Muscle of back (tissue), 11 donors: ENCODE measurements around the gene SLC27A4. TPM values are rescaled to one million over a fixed set of nuclear protein-coding genes. Genes with fewer than 3 reads are reported as not detected.

Source experiments
- DNase-seq, 3 donors: peaks; one replicate each; pipeline versions ENCODE4 v3.0.0 to v3.0.0-alpha.2; 2013
- polyA plus RNA-seq, 10 donors: library from polyadenylated mRNA; unstranded; fragments of 120-200 nt; gene quantifications; one replicate each; pipeline ENCODE4 v1.2.1, GENCODE V29; 2013; ENCODE audit not compliant: insufficient read length in 10 of 10

The SLC27A4 gene
- polyA plus RNA-seq, 10 donors = 7.8 to 13.4 (median 10.7) TPM

DNA sequence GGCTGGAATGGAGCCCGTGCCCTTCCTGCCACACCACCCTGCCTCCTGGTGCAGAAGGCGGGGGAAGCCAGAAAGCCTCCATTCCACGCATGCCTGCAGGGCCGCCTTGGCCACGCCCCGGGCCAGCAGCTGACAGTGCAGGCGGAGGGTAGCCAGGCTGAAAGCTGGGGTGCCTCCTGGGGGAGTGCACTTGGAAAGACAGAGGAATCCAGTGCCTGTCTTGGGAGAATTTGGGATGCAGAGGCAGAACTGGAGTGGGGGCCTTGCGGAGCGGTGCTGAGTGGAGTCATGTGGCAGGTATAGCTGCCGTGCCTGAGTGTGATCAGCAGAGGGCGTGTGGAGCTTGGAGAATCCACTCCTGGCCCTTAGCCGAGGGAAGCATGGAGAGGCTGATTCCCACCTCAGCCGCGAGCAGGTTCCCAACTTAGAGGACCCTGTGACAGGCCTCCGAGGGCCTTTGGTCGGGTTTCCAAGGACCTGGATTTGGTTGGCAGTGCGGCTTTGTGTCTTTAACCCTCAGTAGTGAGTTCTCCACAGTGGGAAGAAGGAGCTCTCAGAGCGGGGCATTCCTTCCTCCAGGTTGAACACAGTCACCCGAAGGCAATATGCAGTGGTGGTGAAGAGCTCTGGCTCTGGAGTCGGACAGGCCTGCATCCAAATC lies 21.8 kb downstream of the SLC27A4 start:
- DNase-seq = peak; percentile 85 to 94 (median 88)

GRCh38 chr9:128362774-128363173 lies 22.4 kb downstream of the SLC27A4 start:
- no peak for DNase-seq

- no peak for DNase-seq
These were observed 25.2 kb downstream of the SLC27A4 start for GRCh38 chr9:128365525-128365924.

DNA sequence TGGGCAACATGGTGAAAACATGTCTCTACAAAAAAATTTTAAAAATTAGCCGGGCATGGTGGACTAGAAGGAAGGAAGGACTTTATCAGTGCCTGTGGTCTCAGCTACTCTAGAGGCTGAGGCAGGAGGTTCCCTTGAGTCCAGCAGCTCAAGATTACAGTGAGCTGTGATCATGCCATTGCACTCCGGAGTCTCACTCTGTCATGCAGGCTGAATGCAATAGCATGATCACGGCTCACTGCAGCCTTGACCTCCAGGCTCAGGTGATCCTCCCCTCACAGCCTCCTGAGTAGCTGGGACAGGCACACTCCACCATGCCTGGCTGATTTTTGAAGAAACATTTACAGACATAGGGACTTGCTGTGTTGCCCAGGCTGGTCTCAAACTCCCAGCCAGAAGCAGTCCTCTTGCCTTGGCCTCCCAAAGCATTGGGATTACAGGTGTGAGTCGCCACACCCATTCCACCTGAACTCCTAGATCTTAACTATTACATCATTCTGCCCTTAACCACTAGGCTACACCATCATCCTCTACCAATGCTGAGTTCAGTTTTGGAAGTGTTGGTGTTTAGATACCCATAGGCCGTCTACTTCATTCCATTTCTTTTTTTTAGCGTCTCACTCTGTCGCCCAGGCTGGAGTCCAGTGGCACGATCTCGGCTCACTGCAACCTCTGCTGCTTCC lies 28.8 kb downstream of the SLC27A4 start:
- no peak for DNase-seq

DNA sequence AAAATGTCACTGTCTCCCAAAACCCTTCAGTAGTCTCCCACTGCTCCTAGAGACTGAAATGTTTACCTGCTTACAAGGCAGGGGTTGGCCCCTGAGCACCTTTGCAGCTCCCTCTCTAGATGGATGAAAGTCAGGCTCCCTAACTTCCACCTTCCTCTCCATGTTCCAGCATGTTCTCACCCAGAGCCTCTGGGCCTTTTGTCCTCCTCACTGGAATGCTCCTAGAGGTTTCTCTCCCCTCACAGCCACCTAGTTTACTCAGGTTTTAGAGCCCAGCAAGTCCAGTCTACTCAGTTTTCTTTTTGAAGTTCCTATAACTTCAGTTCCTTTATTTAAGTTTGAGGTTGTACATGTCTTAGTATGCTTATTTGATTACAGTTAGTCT lies 30.0 kb downstream of the SLC27A4 start:
- DNase-seq = no peak

DNA sequence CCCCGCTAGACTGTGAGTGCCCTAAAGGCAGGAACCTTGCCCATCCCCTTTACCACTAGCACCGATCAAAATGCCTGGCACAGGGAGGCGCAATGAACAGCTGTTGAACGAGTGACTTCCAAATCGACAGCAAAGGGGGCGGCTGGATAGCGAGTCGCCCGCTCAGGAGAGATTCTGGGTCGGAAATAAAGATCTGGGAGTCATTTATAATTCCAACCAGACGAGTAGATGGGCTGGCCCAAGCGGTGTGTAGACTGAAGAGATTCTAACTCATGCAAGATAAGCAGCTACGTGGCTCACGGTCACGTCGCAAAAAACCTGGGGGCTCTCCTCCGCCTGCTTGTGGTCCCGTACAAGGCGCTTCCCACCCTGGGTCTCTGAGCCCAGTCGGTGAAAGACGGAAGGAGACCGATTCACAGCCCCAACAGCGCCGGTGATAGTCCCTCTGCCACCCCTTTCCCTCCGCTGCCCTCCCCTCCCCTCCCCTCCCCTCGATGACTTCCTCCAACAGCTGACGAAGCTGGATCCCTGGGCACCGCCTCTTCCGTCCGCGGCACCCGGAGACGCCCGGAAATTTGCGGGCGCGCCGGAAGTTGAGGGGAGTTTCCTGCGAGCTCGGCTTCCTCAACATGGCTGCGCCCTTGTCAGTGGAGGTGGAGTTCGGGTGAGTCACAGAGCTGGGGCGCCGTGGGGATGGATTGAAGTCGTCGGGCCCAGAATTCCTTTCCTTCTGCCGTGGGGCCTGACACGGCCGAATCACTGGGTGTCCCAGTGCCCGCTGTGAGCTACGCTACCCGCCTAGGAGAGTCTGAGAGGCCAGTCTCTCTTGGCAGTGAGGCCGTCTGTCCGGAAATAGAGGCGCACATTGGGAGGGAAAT lies 30.7 kb downstream of the SLC27A4 start, which contains the start of gene URM1:
TSS of gene URM1 (plus strand) at position 623 of the 878 bp plus-strand sequence. CDS start at position 630, 7 bp downstream.
- DNase-seq = peak; percentile 98 to 99 (median 99)

GRCh38 chr9:128371630-128372117 lies 31.3 kb downstream of the SLC27A4 start:
- DNase-seq = no peak

DNA sequence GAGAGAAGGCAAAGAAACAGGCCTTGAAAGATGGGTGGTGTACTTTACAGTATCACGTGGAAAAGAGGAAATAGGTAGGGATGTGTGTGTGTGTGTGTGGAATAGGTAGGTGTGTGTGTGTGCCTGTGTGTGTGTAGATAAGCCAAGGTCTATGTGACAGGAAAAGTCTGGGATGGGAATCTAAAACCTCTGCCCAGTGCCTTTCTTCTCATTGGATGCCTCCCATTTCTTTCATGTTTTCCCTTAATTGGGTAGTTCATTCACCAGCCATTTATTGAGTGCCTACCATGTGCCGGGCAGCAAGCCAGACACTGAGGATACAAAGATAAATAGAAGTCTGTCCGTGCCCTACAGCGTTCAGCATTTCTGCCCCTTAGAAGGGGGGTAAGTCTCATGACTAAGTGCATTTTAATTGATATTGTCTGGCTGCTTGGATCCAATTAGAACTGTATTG lies 31.9 kb downstream of the SLC27A4 start:
- no peak for DNase-seq

- no peak for DNase-seq
These were observed 32.5 kb downstream of the SLC27A4 start for GRCh38 chr9:128372784-128373183.

- no peak for DNase-seq
These were observed 33.9 kb downstream of the SLC27A4 start for GRCh38 chr9:128374221-128374675.

DNA sequence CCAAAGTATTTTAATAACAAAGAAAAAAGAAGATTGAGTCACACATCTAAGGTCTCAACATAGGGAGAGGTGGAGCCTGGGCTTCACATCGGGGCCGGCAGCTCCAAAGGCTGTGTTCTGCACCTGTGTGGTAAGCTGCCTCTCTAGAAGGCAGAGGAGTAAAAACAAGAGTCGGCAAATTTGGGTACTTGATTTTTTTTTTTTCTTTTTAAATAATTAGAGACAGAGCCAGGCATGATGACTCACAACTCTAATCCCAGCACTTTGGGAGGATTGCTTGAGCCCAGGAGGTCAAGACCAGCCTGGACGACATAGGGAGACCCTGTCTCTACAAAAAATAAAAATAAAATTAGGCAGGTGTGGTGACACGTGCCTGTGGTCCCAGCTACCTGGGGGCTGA lies 35.5 kb downstream of the SLC27A4 start:
- DNase-seq = no peak

- DNase-seq = no peak
These were observed 41.9 kb downstream of the SLC27A4 start for GRCh38 chr9:128382261-128382660.

DNA sequence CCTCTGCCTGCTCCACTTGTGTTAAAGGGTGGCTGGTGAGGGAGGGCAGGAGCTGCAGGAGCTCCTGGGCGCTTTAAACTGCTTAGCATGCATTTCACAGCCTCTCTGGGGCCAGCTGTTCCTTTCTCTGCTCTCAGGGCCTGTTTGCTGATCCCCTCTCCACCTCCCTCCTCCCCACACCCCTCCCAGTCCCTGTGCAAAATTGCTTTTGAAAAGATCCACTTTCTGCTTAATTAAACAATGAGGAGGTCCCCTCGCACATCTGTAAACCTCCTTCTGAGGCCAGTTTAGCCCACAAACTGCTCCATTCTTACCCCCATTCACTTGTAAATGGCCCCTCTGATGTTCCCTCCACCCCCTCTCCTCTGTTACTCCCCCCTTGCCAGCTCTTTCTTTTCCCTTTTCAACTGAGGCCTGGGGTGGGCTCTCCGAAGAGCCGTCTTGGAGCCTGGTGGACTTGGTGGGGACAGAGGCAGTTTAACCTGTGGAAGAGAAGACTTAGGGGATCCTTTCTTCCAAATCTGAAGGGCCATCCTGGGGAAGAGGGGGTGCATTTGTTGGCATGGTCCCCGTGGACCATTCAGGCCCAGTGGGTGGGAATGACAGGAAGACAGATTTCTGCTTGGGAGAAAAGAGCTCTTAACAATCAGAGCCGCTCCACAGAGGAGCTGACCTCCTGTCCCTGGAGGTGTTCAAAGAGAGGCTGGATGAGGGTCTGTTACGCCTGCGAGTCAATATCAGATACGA lies 42.9 kb downstream of the SLC27A4 start:
- no peak for DNase-seq

DNA sequence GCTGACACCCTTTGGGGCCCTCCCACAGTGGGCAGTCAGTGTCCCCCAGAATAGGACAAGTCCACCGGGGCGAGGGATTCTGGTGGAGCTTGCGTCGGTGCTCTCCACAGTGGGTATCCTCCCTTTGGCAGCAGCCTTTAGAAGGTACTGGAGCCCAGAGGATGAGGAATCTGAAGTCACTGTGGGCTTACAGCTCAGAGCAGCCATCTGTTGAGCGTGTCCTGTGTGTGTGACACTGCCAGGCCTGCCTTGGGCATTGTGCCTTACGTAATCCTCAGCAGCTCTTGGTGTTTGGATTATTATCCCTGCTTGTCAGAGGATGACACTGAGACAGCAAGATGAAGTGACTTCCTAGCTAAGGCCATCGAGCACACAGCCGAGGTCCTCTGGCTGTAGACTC lies 43.5 kb downstream of the SLC27A4 start:
- peak in 1 of 3 donors; percentile 56 for DNase-seq

DNA sequence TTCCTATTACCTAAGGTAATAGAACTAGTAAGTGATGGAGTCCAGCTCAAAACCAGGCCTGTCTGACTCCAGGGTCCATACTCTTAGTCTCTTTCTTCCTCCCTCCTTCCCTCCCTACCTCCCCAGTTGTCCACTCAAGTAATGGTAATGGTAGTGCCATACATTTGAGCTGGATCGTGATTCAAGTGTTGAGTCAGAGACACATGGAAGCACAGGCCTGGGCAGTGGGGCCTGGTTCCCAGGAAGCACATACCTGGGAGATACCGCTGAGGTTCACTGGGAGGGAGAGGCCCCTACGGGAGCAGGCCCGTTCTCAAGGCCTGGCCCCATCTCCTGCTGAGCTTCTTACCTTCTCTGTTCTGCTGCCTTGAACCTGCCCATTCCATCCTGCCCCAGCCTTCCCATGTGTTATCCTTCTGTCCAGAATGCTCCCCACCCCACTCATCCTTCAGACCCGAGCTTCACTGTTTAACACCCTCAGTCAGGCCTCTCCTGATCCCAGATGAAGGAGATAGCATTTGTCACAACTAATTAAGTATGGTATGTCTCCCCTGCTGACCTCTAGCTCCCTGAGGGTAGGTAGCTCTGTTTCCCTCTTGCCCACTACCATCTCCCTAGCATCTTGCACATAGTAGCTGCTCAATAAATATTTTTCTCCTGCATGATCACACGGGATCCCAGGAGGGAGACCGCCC lies 44.6 kb downstream of the SLC27A4 start:
- no peak for DNase-seq

DNA sequence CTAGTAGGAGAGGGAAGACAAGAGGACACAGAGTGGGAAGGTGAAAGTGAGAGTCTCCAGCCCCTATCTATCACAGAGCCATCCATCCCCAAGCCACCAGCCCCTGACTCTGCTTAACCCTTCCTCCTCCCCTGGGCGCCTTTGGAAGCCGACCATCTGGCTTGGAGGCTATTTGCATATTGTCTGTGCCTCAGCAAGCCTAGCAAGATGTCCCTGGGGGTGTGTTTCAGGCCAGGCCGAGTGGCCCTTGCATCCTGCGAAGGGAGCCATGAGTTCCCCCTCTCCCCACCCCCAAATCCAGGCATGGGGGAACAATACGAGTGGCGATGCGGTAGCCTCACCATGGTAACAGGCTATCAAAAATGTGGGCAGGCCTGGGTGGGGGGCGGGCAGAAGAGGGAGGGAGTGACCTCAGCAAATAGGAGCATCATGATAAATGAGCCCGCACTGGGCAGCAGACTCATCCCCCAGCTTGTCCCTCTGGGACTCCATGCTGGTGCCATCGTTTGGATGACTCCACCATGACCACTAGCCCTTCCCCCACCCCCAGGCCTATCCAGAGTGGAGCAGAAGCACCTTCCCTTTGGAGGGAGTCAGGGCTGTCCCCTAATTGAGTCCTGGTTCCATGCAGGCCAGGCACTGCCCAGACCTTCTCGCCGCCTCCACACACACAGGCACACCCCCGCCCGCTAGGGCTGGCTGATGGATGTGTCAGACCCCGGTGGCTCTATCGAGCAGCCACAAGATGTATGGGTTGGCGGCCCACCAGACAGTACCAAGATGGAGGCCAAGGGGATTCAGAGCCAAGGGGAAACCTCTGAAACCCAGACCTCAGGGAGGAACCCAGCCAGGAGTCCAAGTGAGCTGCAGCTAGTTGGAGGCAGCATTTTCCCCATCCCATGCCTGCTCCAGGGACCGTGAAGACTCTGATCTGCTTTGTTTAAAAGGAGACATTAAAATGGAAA lies 45.5 kb downstream of the SLC27A4 start:
- DNase-seq = no peak

- DNase-seq = no peak
These were observed 47.8 kb downstream of the SLC27A4 start for GRCh38 chr9:128388150-128388549.

DNA sequence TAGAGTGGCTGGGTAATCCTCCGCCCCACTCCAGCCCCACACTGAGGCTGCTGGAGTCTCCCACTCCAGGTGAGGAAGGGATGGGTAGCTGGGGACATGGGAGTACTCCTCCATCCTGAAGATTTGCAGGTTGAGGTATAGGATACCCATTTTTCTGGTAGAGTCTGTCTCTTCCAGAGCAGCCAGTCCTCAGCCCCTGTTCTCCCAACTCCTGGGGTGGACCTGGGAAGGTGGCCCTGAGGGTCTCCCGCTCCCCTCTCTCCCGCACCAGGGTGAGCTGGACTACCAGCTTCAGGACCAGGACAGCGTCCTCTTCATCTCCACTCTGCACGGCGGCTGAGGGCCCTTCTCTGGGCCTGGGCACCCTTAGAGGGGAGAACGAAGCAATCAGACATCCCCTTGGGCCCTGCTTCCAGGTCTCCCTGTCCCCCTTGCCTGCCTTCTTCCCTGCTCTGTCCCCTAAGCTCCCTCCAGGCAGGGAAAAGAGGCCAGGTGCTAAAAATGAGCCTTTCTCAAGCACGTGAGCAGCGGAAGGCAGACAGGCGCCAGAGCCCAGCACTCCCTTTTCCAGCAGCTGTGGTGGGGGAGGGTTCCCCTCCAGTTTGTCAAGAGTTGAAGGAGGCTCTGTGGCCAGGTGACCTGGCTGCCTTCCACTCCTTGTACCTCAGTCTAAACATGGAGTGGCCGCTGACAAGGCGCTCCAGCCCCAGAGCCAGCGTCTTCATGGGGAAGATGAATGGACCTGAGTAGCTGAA lies 49.2 kb downstream of the SLC27A4 start:
- DNase-seq = peak in 1 of 3 donors; percentile 45
